RCC 7860 (cell line): Measurements from ENCODE around the gene NIF3L1.
A peak's percentile ranks its signal among the peaks of the same experiment; 100 is the strongest.

Experiments
- DNase-seq: peaks from one replicate; pipeline ENCODE4 v3.0.0-alpha.2; 2015; ENCODE audit warnings: low spot score
- FAIRE-seq: peaks from 2 replicates; lab custom pipeline; 2012; peaks lifted over from hg19 to GRCh38; lab: Jason Lieb, UNC

NIF3L1 gene

DNA sequence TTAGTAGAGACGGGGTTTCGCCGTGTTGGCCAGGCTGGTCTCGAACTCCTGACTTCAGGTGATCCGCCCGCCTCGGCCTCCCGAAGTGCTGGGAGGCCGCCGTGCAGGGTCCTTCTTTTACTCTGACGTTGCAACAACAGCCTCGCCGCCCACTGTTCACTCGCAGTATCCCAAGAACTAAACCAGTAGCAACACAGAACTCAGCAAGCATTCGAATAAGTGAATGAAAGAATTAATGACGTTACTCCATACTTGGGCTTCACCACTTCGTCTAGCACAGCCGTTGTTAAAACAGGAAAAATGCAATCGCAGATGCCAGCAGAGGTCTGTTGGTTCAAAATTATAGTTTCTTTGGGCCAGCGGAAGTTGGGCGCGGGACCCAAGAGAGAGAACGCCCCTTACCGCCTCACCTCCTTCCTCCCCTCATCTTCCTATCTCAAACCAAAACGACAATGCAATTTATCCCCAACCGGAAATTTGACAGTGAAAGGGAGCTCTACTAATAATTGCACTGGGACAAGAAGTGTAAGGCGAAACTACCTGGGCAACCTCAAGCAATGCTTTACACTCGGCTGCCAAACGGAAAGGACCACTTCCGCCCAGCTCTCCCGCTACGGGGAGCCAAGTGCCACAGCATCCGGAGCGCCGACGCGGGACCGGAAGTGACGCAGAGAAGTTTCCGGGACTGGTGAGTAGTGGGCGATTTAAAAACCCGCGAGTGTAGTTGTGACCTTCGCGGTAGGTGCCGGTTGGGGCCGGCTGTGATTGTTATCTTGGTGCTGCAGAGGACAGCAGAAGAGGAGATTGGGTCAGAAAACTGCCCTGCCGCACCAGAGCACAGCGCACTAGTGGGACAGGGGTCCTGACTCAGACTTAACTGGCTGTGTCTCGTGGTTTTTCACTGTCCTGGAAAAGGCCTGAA, at the start of gene NIF3L1, which contains the start of gene PPIL3:
TSS of gene NIF3L1 (plus strand) at position 668 of the 922 bp plus-strand sequence. CDS start 2,573 bp downstream, outside the sequence.
TSS of gene PPIL3 (minus strand) at position 374 of the 922 bp plus-strand sequence. CDS start 1,462 bp downstream, outside the sequence.
- DNase-seq = peak; percentile 95
- peak; percentile 84 for FAIRE-seq

GRCh38 chr2:200839513-200839912, 49.7 kb upstream of the NIF3L1 start:
- FAIRE-seq (no peak), DNase-seq (no peak)

- FAIRE-seq = no peak
Observed at GRCh38 chr2:200843993-200844948, 44.9 kb upstream of the NIF3L1 start.

DNA sequence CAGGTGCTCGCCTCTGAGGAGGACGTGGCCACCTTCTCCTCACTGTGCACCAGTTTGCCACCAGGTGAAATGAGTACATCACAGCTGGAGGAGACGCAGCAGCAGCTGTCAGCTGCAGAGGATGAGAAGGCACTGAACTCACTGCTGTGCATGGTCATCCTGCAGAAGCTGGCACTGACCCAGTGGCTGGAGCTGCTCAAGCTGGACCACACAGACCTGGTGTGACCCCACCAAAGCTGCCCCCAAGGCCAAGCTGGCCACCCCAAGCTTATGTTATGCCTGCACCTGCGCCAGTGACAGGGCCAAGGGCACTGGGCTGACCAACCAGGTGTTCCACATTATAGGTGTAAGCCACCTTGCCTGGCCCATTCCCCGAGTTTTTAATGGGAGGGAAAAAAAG, 44.0 kb upstream of the NIF3L1 start:
- DNase-seq = no peak
- no peak for FAIRE-seq

More at GRCh38 chr2:200843993-200844948, 44.9 kb upstream of the NIF3L1 start:
- no peak for DNase-seq

- FAIRE-seq (no peak), DNase-seq (no peak)
Observed at GRCh38 chr2:200845669-200846325, 43.4 kb upstream of the NIF3L1 start.

DNA sequence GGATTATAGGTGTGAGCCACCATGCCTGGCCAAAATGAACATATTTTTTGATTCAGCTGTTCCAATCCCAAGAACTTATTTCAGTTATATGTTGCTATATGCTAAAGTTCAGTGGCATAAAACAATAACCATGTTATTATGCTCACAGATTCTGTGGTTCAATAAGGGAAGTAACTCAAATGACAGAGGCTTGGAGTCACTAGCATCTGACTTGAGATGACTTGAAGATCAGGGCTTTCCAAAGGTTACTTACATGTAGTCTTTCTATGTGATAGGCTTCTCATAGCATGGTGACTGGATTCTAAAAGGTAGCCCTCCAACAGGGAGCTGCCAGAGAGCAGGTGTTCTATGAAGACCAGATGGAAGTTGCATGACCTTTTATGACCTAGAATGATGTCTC, 41.9 kb upstream of the NIF3L1 start:
- DNase-seq (no peak), FAIRE-seq (no peak)

GRCh38 chr2:200847939-200848338, 41.2 kb upstream of the NIF3L1 start:
- FAIRE-seq (no peak), DNase-seq (no peak)

DNA sequence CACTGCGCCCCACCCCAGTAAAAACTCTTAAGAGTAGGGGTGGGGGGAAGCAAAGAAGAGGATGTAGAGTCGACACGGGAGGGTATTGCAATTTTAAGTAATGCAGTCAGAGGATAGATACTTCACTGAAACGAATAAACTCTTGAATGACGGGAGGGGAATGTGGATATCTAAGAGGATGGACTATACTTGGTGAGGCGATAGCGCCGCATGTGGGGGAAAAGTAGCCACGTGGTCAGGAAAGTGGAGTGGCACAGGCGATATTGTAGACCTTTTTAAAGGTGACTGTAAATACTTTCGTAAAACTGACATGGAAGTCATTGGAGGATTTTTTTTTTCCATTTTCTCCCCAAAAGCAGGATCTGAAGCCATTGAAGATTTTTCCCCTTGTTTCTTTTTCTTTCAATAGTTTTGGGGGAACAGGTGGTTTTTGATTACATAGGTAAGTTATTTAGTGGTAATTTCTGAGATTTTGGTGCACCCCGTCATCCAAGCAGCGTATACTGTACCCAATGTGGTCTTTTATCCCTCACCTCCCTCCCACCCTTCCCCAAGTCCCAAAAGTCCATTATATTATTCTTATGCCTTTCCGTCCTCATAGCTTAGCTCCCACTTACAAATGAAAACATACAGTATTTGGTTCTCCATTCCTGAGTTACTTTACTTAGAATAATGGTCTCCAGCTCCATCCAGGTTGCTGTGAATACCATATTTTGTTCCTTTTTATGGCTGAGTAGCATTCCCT, 38.5 kb upstream of the NIF3L1 start:
- no peak for FAIRE-seq
- no peak for DNase-seq

DNA sequence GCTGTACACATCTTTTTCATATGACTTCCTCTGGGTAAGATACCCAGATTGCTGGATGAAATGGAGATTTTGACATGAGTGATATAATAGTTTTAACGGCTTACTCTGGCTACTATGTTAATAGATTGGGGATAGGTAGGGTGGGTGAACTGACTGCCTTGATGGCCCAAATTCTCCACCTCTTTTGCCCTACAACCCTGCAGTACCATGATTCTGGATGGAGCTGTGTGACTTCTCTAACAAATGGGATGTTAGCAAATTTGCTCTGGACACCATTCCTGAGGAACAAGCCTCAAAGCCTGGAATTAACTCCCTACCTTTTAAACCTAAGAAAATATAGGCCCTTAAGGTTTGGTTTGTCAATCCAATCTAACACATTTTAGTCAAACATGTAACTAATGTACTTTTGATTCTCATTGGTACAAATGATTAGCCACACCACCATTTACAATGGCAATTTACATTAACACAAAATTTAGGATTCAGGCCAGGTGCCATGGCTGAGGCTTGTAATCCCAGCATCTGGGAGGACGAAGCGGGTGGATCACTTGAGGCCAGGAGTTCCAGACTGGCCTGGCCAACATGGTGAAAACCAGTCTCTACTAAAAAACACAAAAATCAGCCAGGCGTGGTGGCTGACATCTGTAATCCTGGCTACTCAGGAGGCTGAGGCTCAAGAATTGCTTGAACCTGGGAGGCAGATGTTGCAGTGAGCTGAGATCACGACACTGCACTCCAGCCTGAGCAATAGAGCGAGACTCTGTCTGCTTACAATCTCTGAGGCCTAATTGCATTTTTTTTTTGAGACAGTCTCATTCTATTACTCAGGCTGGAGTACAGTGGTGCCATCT, 37.5 kb upstream of the NIF3L1 start:
- FAIRE-seq (no peak), DNase-seq (no peak)

DNA sequence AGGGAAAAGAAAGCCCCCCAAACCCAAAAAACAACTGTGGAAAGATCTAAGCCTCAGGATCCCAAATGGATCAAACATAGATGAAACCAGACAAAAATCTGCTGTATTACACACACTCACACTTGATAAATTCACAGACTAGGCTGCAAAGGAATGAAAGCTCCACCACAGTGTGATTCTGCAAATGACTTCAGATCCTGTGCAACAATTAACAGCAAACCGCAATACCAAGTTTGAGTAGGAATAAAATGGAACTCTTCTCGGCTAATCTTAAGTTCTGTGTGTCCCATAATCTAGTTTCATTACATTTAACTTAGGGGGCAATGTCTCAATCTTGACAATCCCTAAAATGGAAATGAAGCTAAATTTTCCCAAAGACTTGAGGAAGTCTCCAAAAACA, 36.6 kb upstream of the NIF3L1 start:
- DNase-seq = no peak
- FAIRE-seq = no peak

GRCh38 chr2:200856806-200857205, 32.4 kb upstream of the NIF3L1 start:
- no peak for FAIRE-seq
- no peak for DNase-seq

- FAIRE-seq = no peak
- DNase-seq = no peak
Observed at GRCh38 chr2:200860092-200860795, 28.9 kb upstream of the NIF3L1 start.

GRCh38 chr2:200861617-200862155, 27.5 kb upstream of the NIF3L1 start:
- DNase-seq = no peak
- no peak for FAIRE-seq

DNA sequence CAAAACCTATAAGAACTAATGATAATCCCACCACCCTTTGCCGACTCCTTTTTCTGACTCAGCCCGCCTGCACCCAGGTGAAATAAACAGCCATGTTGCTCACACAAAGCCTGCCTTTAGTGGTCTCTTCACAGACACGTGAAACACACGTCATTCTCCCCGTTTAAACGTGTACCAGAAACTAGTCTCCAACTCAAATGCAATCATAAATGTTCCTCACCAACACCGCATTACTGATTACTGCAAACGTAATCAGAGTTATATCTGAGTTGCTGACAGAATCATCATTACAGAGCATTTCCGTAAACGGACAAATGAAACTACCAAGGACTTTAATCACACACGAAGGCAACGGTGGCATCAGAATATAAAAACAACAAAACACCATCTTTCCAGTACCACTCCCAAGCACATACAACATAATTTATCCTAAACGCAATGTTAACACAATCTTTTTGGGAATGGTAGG, 26.6 kb upstream of the NIF3L1 start:
- FAIRE-seq = no peak
- peak; percentile 15 for DNase-seq

GRCh38 chr2:200863782-200864175, 25.4 kb upstream of the NIF3L1 start:
- FAIRE-seq = no peak
- no peak for DNase-seq

- FAIRE-seq (no peak), DNase-seq (peak; percentile 78)
Observed at GRCh38 chr2:200864176-200865034, 24.8 kb upstream of the NIF3L1 start, which contains the start of gene CLK1. Gene CLK1 (minus strand): TSS chr2:200864658. CDS start chr2:200861862, 2,796 bp downstream.

DNA sequence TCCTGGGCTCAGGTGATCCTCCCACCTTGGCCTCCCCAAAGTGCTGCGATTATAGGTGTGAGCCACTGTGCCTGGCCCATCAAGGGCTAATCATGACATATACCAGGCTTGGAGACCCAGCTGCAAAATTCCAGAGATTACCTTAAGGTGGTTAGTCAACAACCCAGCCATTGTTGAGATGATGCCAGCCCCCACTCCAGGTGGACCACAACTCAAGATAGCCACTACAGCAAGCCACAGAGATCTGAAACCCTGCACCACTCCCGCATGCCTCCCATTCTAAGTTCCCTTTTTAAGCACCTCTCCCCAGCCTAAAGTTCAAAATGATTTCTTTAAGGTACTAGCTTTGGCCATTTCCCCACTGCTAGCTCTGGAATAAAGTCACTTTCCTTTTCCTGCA, 20.2 kb upstream of the NIF3L1 start:
- DNase-seq (no peak), FAIRE-seq (no peak)
